Activated T-helper 9 cell treated with anti-CD3 and anti-CD28 coated beads, Interleukin-2, amount 50 U/mL, for 16 hours (primary cell): ENCODE measurements around the gene DPYD.

ENCODE experiments used
- DNase-seq: peaks from one replicate; pipeline ENCODE4 v3.0.0-alpha.2; 2020; ENCODE audit warnings: low read depth

The DPYD gene

GRCh38 chr1:97202481-97203380, 718.1 kb downstream of the DPYD start:
- no peak for DNase-seq

DNA sequence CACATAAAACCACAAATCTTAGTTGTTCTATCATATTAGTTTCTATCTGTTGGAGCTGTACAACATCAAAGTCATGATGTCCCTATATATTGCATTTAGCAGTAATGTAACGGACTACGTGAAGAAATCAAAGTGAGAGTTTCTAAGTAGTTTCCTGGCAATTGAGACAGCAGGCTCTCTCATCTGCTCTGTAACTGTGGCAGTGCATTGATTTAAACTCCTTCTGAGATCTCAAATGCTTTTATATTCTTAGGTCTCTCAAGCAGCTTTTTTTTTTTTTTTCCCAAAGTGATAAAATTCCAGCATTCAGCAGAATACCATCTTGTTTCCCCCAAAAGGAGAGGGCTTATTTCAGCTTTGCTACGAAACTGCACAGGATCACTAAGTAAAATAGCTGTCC, 719.2 kb downstream of the DPYD start:
- no peak for DNase-seq

DNA sequence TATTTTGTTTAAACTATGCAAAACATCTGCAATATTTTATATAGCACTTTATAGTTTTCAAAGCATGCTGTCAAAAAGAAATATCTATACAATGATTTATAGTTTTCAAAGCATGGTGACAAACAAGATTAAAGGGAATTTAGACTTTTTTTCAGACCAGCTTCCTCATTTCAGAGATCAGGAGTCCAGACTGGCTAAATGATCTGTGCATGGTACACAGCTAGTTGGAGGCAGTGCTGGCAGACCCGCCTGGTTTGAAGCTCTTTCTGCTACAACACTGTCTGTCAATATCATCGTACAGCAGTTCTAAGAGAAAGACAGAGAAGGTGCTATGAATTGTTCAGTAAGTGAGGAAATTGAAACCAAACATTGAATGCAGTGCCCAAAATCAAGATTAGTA, 720.2 kb downstream of the DPYD start:
- no peak for DNase-seq

DNA sequence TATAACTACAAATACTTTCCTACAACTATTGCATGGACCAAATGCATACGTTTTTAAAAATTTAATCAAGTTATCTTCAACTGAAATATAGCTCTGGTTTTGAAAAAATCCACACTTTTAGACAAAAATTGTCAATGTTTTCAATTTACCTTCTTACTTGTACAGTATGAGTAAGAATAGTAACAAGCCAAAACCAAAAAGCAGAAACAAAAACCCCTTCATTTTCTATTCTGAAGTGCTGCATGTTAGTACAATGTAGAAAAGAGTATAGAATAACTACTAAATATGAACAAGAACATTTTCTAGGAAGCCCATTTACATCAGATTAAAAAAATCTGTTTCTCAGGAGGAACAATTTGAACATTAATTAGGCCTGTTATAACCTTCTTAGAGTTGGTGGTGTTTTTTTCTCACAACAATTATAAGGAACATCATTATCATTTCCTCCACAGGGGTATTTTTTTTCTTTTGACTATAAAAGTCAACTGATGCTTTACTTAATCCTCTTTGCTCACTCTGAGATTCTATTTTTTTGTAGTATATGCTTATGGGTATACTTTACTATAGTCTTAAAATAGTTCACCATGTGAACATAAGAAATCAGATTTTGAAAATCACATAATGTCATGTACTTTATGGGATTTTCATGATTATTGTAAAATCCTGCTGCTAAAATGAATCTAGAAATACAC, 723.9 kb downstream of the DPYD start:
- no peak for DNase-seq

DNA sequence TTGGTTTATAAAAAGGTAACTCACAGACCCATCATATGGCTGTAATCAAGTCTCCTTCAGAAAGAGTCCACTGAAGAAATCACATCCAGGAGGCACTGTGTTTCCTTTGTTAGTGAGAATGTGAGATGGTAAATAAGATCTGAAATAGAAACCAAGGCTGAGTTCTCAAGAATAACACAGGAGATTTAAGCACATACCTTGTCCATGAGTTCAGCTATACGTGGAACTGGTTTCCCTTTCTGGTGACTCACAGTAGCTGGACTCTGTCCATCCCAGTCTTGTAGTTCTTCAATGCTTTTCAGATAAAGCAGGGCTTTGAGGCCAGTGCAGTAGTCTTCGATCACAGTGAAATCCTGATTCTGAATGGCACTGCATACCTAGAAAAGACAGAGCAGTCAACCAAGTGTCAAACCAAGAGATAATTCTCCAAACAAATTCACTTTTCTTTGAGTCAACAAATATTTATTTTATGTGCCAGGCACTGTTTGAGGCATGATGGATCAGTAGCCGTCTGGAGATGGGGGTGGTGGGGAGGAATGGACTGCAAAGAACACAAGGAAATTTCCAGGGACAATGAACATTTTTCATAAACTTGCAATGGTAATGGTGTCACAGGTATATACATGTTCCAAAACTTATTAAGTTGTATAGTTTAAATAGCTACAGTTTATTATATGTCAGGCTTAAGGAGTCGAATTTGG, 727.8 kb downstream of the DPYD start:
- no peak for DNase-seq

GRCh38 chr1:97190326-97190725, 730.5 kb downstream of the DPYD start:
- no peak for DNase-seq

- no peak for DNase-seq
Observed at GRCh38 chr1:97186381-97186780, 734.5 kb downstream of the DPYD start.

GRCh38 chr1:97174039-97174704, 746.7 kb downstream of the DPYD start:
- DNase-seq: no peak

DNA sequence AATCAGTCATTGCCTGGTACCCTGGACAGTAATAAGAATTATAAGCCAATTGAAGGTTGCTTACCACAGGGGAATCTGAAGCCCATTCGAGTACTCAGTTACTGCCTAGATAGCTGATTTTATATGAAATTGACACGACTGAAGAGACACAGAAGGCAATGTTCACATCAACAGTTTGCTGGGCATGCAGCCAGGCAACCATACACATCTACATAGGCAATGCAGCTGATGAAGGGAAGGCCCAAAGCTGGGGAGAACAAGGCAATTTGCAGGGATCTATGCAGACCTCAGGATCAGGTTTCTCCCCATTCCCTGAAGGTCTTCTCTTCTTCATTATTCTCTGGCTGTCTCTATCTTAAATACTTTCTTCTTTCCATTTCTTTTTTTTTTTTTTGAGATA, 750.5 kb downstream of the DPYD start:
- no peak for DNase-seq

- DNase-seq: no peak
Observed at GRCh38 chr1:97168056-97168455, 752.8 kb downstream of the DPYD start.

GRCh38 chr1:97167246-97167645, 753.6 kb downstream of the DPYD start:
- no peak for DNase-seq

DNA sequence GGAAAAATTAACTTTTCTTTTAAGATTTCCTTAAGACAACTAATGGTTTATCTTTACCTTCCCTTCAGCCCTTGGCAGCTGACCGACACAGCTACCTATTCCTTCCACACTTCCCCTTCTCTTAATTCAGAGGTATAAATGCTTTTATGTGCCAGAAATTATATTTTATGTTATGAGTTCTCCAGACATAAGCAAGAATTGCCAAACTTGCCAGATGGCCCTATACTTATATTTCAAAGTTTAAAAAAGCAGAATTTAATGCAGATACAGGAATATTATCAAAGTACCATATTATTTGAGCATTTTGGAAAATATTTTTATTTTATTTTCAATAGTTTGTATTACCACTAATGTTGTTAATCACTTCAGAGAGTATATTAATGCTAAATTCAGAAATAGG, 754.2 kb downstream of the DPYD start:
- DNase-seq: no peak

DNA sequence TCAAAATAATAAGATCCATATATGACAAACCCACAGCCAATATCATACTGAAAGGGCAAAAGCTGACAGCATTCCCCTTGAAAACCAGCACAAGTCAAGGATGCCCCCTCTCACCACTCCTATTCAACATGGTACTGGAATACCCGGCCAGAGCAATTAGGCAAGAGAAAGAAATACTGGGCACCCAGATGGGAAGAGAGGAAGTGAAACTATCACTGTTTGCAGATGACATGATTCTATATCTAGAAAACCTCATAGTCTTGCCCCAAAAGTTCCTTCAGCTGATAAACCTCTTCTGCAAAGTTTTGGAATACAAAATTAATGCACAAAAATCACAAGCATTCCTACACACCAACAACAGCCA, 756.6 kb downstream of the DPYD start:
- DNase-seq: no peak

GRCh38 chr1:97163591-97164275, 757.1 kb downstream of the DPYD start:
- DNase-seq: no peak

- DNase-seq: no peak
Observed at GRCh38 chr1:97160818-97161217, 760.0 kb downstream of the DPYD start.

GRCh38 chr1:97159342-97159741, 761.5 kb downstream of the DPYD start:
- DNase-seq: no peak

GRCh38 chr1:97158691-97159096, 762.1 kb downstream of the DPYD start:
- no peak for DNase-seq

GRCh38 chr1:97157991-97158390, 762.8 kb downstream of the DPYD start:
- DNase-seq: no peak

- no peak for DNase-seq
Observed at GRCh38 chr1:97151651-97152050, 769.2 kb downstream of the DPYD start.

GRCh38 chr1:97145321-97145956, 775.4 kb downstream of the DPYD start:
- DNase-seq: no peak

DNA sequence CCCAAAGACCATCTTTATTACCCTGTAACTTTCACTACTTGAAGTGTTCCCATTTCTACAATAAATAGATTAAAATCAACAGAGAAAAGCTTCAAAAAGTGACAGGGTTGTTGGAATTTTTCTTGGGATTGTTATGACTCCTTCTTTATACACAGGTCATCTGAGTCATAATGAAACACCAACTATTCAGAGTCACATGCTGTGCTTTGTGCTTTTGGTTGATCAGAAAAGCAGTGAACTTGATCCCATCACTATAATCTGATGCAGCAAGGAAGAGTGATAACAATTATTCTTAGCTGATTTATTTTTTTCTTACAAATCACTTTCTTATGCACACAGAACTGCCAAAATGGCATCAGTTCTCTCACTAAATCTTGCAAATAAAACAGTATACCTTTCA, 776.3 kb downstream of the DPYD start:
- no peak for DNase-seq
